Spleen (tissue), 7 donors: Measurements from ENCODE around the gene MAG.
A peak's percentile ranks its signal among the peaks of the same experiment; 100 is the strongest.

ENCODE experiments used
- CTCF ChIP-seq, 11 experiments: fragments of 200-600 bp in 7 of 11; fragments of 450-650 bp in 4 of 11; sonication (generic) in 4 of 11; IDR thresholded peaks in 8 of 11; conservative IDR thresholded peaks in 3 of 11; 1 replicate in 7 of 11; 2 replicates in 4 of 11; pipeline versions ENCODE4 v1.4.0 to v1.8.0; 2016 to 2021; ENCODE audit warnings: antibody characterized with exemption in 11 of 11, inconsistent platforms in 4 of 11, mild to moderate bottlenecking in 1 of 11
- POLR2A ChIP-seq, 3 donors: fragments of 450-650 bp; IDR thresholded peaks; one replicate each; pipeline ENCODE4 v1.5.1; 2017; ENCODE audit warnings: antibody characterized with exemption in 3 of 3, mild to moderate bottlenecking in 1 of 3
- POLR2AphosphoS5 ChIP-seq, 3 donors: sonication (generic); formaldehyde crosslinking; IDR thresholded peaks; one replicate each; pipeline ENCODE4 v1.5.1; 2017; ENCODE audit warnings: antibody characterized with exemption in 3 of 3
- donor health status: DM: no; HTN: no; CAD: no; lungs with moderate emphysema.
- donor health status: DM: no; HTN: no; CAD: no.
- donor health status: DM: no; HTN: no; CAD: no.

GRCh38 chr19:35349614-35350521, 57.9 kb downstream of the MAG start:
- TF ChIP-seq CTCF (IDR thresholded peaks at IDR 0.05 in 8 of 11, conservative IDR thresholded peaks at IDR 0.05 in 3 of 11) (no peak), POLR2A (IDR thresholded peaks at IDR 0.05) (no peak), POLR2AphosphoS5 (IDR thresholded peaks at IDR 0.05) (peak in 1 of 3 donors; percentile 76)
